Raji (cell line): ENCODE results near the gene MED17.

Experiments
- POLR2A ChIP-seq: IDR thresholded peaks from 2 replicates; pipeline ENCODE4 v1.6.1; 2011; ENCODE audit warnings: low read depth, low read length, control low read depth; ENCODE audit not compliant: insufficient read depth

MED17 gene

DNA sequence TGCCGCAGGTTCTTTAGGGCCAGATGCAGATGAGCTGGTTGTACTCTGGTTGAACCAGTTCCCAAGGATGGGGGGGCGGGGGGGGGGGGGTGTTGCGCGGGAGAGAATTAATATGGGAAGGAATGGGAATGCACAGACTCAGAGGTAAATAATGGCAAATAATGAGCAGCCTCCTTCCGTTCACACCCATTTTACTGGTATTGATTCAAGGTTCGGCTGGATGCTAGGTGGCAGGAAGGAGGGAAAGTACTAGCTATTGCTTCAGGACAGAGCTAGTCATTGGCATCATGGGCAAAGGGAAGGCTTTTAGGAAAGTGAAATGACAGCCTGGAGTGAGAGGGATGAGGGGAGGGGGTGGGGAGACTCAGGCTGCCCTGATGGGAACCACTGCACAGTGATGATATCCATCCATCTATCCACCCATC is 66.5 kb downstream of the MED17 start, which contains the start of gene VSTM5:
VSTM5 (minus strand) TSS at position 25 of the 425 bp plus-strand sequence. CDS start 116 bp downstream, outside the sequence.
- TF ChIP-seq POLR2A: no peak

DNA sequence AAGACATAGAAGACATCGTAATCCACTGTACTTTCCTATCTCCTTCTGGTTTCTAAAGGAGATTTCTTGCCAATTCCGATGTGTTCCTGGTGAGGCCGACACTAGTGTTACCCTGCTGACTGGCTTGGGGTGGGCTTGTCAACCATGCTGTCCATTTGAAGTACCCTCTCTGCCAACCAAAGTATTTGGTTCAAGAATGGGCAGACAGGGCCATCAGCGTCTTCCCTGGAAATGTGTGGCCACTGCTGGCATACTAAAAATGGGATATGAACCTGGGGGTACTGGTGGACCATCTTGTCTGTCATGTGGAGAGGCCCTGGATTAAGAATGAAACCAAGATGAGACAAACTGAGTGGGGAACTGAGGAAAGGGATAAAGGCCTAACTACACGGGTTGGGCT is 68.2 kb downstream of the MED17 start:
- TF ChIP-seq POLR2A: no peak

DNA sequence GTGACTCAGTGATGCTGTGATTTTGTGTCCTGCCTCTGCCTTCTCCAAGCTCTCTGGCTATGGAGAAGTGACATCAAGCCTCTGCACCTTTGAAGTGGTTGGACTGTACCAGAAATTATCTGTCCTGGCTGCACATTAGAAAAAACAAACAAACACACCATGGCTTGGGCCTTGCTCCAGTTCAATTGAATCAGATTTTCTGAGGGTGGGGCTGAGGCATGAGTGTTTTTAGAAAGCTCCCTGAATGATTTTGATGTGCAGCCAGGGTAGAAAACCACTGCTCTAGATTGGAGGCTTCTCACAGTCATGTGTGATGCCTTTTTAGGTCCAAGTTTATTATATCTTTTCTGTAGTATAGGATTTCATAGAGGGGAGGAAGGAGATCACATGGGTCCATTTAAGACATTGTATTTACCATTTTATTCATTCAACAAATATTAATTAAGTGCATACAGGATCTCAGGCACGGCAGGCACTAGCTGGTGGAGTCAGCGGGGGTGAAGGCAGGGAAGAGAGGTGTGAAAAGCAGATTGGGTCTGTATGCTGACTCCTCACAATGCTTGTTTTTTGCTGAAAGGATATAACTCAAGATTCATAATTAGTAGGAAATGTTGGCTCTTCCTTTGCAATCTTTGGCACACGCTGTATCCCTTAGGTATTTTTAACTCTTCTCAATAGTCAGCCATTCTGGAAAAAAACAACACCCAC is 73.5 kb downstream of the MED17 start:
- no peak for TF ChIP-seq POLR2A

DNA sequence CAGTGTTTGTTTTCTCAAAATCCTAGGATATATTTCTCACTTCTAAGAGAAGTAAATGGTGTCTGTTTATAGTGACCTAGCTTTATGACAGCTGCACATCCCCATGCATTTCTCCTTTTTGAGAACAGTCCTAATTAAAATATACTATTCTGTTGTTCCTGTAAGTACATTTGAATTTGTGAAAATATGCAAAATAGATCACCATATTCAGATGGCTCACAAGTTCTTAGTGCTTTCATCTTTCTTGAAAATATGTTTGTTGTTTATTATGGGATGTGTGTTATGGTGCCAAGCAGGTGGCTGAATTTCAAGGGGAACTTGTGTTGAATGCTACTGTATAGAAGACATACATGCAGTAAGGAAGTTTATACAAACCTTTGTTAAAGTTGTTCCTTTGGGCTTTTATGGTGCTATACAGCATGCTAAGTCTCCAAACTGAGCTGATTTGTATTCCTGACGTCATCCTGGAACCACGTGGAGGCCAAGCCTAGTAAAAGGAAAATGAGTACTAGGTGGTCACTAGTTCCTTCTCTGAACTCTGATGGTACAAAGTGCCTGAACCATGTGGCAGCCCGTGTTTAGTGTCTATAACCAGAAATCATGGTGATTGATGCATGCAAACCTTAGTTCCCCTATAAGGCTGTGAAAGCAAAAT is 74.2 kb downstream of the MED17 start:
- no peak for TF ChIP-seq POLR2A

DNA sequence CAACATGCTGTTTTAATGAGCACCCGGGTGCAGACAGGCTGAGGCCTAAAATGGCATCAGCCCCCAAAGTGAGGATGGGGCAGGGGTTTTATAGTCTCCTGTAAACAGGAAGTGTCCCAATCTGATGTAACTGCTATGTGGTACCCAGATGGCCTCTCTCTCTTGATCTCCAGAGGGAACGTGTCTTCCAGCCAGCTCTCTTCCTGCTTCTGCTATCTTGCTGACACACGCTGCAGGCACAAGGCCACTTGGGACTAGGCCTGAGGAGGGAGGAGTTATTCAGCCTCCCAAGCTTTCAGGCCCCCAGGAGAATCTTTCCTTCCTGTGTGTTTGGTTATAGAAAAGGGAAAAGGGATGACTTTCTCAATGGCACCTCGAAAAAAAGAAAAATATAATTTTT is 77.7 kb downstream of the MED17 start:
- TF ChIP-seq POLR2A: no peak
